RPMI7951 (cell line): ENCODE data around the gene HLA-B. TPM values are rescaled to one million over a fixed set of nuclear protein-coding genes. Genes with fewer than 3 reads are reported as not detected.
"Not testable (repeated sequence)": the region's sequence is repeated elsewhere in the genome, so short reads cannot be mapped to it uniquely, and the experiment has no call there.

Experiments used
- DNase-seq: peaks from one replicate; pipeline ENCODE4 v3.0.0-alpha.2; 2012; ENCODE audit warnings: low read depth
- total RNA-seq: library from RNA; depleted of rRNA; stranded (reverse); fragments of >200 nt; shearing (Covaris generic); gene quantifications from 2 replicates; pipeline ENCODE4 v1.2.3, GENCODE V29; 2014; rRNA removed

Gene HLA-B
- 1,333 and 1,408 TPM in 2 replicates for total RNA-seq

DNA sequence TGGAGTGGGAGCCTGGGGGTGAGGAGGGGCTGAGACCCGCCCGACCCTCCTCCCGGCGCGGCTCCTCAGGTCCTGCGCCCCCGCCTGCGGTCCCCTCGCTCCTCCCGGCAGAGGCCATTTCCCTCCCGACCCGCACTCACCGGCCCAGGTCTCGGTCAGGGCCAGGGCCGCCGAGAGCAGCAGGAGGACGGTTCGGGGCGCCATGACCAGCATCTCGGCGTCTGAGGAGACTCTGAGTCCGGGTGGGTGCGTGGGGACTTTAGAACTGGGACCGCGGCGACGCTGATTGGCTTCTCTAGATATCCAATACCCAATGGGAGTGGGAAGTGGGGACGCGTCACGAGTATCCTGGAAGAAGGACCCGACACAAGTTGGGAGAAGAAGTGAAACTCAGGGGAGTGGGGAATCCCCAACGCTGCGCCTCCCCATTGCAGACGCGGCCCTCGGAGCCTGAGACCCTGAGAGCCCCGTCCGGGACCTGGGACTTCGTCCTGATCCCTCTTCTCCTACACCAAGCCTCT is at the start of gene HLA-B:
Gene HLA-B (minus strand): TSS at position 234 of the 521 bp plus-strand sequence. CDS start 21 bp downstream, at position 213.
- DNase-seq, result peak; percentile 92

DNA sequence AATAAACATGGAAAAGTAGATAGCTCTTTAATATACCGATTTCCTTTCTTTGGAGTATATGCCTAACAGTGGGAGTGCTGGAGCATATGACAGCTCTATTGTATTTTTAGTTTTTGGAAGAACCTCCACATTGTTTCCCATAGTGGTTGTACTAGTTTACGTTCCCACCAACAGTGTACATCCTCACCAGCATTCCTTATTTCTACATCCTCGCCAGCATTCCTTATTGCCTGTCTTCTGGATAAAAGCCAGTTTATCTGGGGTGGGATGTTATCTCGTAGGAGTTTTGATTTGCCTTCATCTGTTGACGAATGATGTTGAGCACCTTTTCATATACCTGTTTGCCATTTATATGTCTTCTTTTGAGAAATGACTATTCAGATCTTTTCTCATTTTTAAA is 49.0 kb upstream of the HLA-B start:
- DNase-seq, result no peak

GRCh38 chr6:31404061-31404364 is 47.0 kb upstream of the HLA-B start:
- DNase-seq, result not testable (repeated sequence)

DNA sequence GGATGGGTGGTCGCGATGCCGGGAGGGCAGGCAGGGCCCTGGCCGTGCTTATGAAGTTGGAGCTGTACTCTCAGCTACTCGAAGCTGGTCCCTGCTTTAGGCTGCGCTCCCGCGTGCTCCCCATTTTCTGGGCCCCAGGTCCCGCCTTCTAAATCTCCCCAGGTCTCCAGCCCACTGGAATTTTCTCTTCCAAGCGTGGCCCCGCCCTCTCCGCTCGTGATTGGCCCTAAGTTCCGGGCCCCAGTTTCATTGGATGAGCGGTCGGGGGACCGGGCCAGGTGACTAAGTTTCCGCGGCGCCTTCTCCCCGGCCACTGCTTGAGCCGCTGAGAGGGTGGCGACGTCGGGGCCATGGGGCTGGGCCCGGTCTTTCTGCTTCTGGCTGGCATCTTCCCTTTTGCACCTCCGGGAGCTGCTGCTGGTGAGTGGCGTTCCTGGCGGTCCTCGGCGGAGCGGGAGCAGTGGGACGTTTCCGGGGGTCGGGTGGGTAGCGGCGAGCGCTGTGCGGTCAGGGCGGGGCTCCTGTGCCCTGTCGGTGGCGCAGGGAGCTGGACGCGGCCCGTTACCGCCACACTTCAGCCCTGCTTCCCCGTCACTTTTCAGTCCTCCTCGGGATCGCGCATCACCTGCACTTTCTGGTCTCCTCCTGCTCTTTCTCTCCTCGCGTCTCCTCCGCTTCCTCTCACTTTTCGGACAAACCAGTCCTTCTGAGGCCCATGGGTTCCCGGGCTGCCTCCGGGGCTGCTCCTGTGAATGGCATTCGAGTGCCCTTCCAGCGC is 46.5 kb upstream of the HLA-B start, which contains the start of gene MICA:
Gene MICA (plus strand): TSS at position 313 of the 778 bp plus-strand sequence. CDS start 38 bp downstream, at position 351.
- peak; percentile 90 for DNase-seq

- DNase-seq, result peak; percentile 28
Measured at GRCh38 chr6:31402324-31403282, 45.6 kb upstream of the HLA-B start.

- DNase-seq, result peak; percentile 89
Measured at GRCh38 chr6:31401403-31401802, 44.4 kb upstream of the HLA-B start.

- peak; percentile 73 for DNase-seq
Measured at GRCh38 chr6:31400467-31401289, 43.7 kb upstream of the HLA-B start.

DNA sequence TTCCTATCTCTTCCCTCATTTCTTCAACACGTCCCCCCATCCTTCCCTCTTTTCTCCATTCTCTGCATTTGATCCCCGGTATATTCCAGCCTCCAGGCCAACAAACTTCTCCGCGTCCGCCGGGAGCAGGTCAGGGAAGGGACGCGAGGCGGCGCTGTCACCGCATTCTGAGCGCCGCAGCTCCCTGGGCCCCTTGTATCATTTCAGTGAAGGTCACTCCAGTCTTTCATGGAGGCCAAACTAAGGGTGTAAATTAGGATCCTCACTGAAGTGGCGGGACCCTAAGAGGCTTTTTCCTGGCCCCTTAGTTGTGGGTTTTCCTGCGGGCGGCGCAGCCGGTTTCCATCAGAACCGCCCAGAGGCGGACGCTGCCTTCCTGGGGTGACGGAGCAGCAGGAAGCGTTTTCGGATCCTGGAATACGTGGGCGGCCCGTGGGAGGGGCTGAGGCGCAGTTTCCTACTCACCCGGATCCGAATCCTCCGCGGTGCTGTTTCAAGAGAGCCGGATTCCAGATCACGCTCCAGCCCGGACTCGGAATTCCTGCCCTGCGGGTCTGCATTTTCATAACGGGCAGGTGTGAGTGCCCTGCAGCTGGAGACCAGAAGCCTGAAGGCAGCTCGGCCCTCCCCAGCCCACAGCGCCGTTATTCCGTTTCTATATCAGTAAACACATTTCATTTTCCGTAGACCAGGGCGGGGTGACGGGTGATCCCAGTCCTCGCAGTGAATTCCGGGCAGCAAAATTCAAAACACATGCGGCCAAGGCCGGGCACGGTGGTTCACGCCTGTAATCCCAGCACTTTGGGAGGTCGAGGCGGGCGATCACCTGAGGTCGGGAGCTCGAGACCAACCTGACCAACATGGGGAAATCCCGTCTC is 42.8 kb upstream of the HLA-B start:
- DNase-seq, result peak; percentile 90

DNA sequence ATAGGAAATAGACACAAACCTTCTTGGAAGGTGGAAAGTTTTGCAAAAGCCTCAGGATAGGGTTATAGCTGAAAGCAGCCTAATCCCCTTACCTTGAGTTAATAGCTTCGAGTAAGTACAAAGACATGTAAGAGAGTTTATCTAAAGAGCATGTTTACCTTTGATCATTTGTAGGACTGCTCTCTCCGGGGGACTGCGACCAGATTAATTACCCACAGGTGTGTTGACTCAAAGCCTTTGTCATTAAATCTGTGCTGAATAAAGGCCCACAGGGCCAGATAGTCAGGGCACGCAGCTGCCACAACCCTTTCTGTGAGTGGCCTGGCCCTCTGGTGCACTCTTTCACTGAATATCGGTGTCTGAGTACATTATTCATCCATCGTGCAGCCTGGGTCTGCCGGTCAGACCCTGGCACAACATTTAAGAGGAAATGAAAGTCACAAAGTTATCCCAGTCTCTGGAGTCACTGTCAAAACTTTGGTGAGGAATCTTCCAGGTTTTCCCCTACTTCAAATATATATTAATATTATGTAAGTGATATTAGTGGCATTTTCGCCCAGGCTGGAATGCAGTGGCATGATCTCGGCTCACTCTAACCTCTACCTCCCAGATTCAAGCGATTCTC is 41.0 kb upstream of the HLA-B start:
- DNase-seq, result no peak

- not testable (repeated sequence) for DNase-seq
Measured at GRCh38 chr6:31397153-31397499, 40.1 kb upstream of the HLA-B start.

- DNase-seq, result peak; percentile 74
Measured at GRCh38 chr6:31396422-31397152, 39.6 kb upstream of the HLA-B start.

DNA sequence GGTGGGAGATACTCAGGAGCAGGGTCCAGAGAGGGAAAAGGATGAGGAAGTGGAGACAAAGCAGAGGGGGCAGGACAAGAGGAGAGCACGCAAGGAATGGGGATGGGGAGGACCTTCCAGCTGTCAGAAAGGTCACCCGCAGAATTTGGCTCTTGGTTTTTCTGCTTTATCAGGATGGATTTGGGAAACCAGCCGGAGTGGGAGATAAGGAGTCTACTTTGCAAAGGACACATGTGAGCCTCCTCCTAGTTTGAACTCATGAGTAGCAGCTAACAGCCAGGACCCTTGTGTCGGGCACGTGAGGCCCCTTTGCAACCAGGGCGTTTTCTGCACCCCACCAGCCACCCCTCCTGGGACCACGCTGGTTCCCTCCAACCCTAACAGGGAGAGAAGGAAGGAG is 38.9 kb upstream of the HLA-B start:
- DNase-seq, result no peak

GRCh38 chr6:31394381-31394780 is 37.4 kb upstream of the HLA-B start:
- DNase-seq, result no peak

DNA sequence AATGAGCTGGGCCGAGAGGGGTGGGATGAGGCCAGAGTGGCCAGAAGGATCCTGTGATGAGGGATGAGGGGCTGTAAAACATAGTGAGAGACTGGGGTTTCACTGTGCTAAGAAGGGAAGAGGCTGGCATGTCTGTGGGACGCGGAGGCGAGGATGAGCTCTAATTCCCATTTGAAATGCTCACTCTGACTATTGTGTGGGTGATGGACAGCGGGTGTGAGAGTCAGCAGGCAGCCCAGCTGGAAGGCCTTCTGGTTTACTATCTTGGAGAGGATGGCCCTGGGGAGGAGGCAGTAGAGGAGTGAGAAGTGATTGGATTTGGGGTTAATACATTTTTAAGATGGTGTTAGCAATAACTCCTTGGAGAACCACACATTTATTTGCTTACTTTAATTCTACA is 37.0 kb upstream of the HLA-B start:
- DNase-seq, result no peak

- not testable (repeated sequence) for DNase-seq
Measured at GRCh38 chr6:31389802-31390132, 32.8 kb upstream of the HLA-B start.

GRCh38 chr6:31388916-31389801 is 32.2 kb upstream of the HLA-B start:
- not testable (repeated sequence) for DNase-seq

- DNase-seq, result no peak
Measured at GRCh38 chr6:31386977-31387376, 30.0 kb upstream of the HLA-B start.

DNA sequence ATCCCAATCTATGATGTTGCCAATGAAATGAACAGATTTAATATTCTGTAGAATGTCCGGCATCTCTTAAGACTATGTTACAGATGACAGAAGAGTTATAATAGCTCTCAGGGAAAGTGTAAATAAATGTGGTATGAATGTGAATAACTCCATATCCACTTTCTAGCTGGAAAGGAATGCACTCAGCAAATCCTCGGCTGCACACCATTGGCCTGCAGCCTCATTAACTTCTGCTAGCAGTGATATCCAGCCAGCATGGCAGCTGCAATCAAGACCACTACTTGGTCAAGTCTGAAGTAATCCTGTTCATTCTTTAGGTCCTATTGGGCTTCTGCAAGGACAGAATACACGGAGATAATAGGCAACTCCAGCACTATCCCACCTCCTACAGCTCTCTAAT is 29.1 kb upstream of the HLA-B start:
- DNase-seq, result no peak
